Measurements from ENCODE around the gene CRP.

The CRP gene

DNA sequence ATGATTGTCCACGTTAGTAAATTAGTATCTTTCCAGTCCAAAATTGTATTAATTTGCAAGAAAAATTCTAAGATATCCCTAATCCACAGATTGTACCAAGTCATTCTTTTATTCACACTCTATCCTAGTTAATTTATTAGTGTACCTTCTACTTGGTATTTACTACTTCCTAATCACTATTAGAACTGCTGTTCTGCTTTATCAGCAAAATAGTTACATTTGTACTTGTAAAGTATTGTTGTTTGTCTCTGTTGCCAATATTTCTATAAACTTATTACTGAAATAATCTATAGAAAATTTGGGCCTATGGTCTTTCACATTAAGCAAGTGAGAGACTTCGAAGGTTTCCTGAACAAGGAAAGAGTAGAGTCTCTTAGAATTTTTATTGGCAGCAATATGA is 5.6 kb upstream of the CRP start:
- DNase-seq (no peak), ATAC-seq (replicated peaks) (no peak)
- peaks cover 9 to 19% of the 10 kb centered on the region in 2 donors for H3K36me3 Mint-ChIP-seq
- no peaks in the 10 kb centered on the region for H3K4me1 Mint-ChIP-seq
- H3K27me3 Mint-ChIP-seq: peaks cover 17 to 21% of the 10 kb centered on the region in 2 donors
- H3K9me3 Mint-ChIP-seq: peaks cover 35 to 43% of the 10 kb centered on the region in 2 donors
- H3K4me3 Mint-ChIP-seq: no peak overlapping the region
- no peak overlapping the region for H3K27ac Mint-ChIP-seq

DNA sequence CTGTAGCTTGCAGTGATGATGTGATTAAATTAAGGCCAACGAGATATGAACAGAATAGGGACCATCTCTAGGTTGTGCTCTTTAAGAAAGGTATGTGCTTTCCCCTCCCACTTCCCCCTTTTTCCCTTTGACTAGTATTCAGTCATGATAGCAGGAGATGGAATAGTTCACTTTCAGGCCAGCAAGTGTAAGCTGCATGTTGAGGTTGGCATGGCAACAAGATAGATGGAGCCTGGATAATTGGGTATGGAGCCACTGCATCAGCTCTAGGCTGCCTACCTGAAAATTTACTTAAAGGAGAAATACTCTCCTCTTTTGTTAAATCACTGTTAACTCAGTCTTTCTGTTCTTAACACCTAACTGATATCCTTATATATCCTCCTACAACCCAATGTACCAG is 1.5 kb upstream of the CRP start:
- Mint-ChIP-seq H3K27ac (no peak overlapping the region), H3K36me3 (peaks cover 6 to 16% of the 10 kb centered on the region in 2 donors), H3K4me1 (no peaks in the 10 kb centered on the region), H3K9me3 (peaks cover 20 to 24% of the 10 kb centered on the region in 2 donors), H3K4me3 (no peak overlapping the region), H3K27me3 (peaks cover 21 to 22% of the 10 kb centered on the region in 2 donors)
- DNase-seq (no peak), ATAC-seq (replicated peaks) (no peak)

DNA sequence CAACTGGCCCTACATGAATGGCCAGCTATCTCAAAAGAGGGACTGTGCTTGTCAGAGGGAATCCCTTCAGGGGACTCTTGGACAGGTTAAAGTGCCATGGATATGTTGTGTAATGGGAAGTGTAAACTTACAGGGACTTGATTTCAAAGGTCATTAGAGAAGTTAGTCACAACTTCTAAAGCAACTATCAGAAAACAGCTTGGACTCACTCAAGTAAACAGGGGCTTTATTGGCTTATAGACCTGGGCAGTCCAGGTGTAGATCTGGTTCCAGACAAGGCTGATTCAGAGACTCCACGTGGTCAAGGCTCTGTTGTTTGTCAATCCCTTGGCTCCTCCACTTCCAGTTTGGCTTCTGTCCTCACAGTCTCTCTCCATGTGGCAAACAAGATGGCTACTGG is 2.3 kb downstream of the CRP start:
- DNase-seq (no peak), ATAC-seq (replicated peaks) (no peak)
- Mint-ChIP-seq H3K4me1 (no peaks in the 10 kb centered on the region), H3K9me3 (peaks cover under 1 to 2% of the 10 kb centered on the region in 2 donors), H3K4me3 (no peak overlapping the region), H3K27me3 (peaks cover 11 to 14% of the 10 kb centered on the region in 2 donors), H3K36me3 (no peaks in the 10 kb centered on the region), H3K27ac (no peak overlapping the region)

- no peaks in the 10 kb centered on the region for H3K36me3 Mint-ChIP-seq
- H3K4me3 Mint-ChIP-seq: no peak overlapping the region
- H3K9me3 Mint-ChIP-seq: no peaks in the 10 kb centered on the region
- no peak for ATAC-seq (replicated peaks)
- H3K4me1 Mint-ChIP-seq: no peaks in the 10 kb centered on the region
- DNase-seq: no peak
- H3K27ac Mint-ChIP-seq: no peak overlapping the region
- H3K27me3 Mint-ChIP-seq: peaks cover 7 to 14% of the 10 kb centered on the region in 2 donors
These were observed 6.7 kb downstream of the CRP start for GRCh38 chr1:159707472-159708260.

- H3K36me3 Mint-ChIP-seq: no peaks in the 10 kb centered on the region
- H3K4me1 Mint-ChIP-seq: no peaks in the 10 kb centered on the region
- H3K4me3 Mint-ChIP-seq: no peak overlapping the region
- peaks cover 7 to 27% of the 10 kb centered on the region in 2 donors for H3K27me3 Mint-ChIP-seq
- DNase-seq (no peak), ATAC-seq (replicated peaks) (no peak)
- H3K27ac Mint-ChIP-seq: no peak overlapping the region
- no peaks in the 10 kb centered on the region for H3K9me3 Mint-ChIP-seq
These were observed 8.5 kb downstream of the CRP start for GRCh38 chr1:159705904-159706256.

DNA sequence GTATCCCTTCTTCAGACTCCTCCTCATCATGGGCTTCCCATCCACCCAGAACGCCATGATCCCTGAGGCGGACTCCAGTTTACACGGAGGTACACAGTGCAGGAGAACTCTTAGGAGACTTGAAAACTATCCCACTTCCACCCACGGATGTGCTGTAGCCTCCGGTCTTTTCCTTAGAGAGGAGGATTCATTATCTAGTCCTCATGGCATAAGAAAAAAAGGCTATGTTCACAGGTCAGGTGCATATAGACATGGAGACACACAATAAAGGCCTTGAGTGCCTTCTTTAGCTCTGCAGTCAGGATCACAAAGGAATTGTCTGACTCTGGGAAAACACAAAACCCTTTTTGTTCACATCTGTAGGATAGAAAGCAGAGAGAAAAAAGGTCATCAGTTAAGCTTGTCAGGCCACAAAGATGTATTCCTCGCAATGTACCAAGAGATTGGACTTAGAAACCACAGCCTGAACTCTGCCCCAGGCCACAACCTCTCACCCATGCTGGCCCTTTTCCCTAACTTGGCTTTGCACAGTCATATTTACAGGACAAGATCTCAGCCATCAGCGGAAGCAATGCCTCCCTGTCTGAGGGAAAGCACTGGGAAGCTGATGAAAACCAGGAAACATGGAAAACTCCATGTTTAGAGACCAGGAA is 9.0 kb downstream of the CRP start:
- Mint-ChIP-seq H3K27ac (no peak overlapping the region), H3K9me3 (no peaks in the 10 kb centered on the region)

GRCh38 chr1:159704481-159704880 is 9.9 kb downstream of the CRP start:
- ATAC-seq (replicated peaks) (no peak), DNase-seq (no peak)
- H3K36me3 Mint-ChIP-seq: no peaks in the 10 kb centered on the region
- no peak overlapping the region for H3K27ac Mint-ChIP-seq
- no peaks in the 10 kb centered on the region for H3K4me1 Mint-ChIP-seq
- no peaks in the 10 kb centered on the region for H3K9me3 Mint-ChIP-seq
- H3K27me3 Mint-ChIP-seq: peaks cover 7 to 30% of the 10 kb centered on the region in 2 donors
- no peak overlapping the region for H3K4me3 Mint-ChIP-seq

More for the DNA sequence above, 9.0 kb downstream of the CRP start:
- peaks cover 7 to 30% of the 10 kb centered on the region in 2 donors for H3K27me3 Mint-ChIP-seq
- no peak overlapping the region for H3K4me3 Mint-ChIP-seq
- no peaks in the 10 kb centered on the region for H3K36me3 Mint-ChIP-seq
- DNase-seq: no peak
- no peaks in the 10 kb centered on the region for H3K4me1 Mint-ChIP-seq
- no peak for ATAC-seq (replicated peaks)

- Mint-ChIP-seq H3K36me3 (no peaks in the 10 kb centered on the region), H3K9me3 (no peaks in the 10 kb centered on the region), H3K4me1 (no peaks in the 10 kb centered on the region), H3K4me3 (no peak overlapping the region), H3K27ac (no peak overlapping the region), H3K27me3 (peaks cover 11 to 25% of the 10 kb centered on the region in 2 donors)
- DNase-seq: no peak
- no peak for ATAC-seq (replicated peaks)
These were observed 14.1 kb downstream of the CRP start for GRCh38 chr1:159700312-159700711.

DNA sequence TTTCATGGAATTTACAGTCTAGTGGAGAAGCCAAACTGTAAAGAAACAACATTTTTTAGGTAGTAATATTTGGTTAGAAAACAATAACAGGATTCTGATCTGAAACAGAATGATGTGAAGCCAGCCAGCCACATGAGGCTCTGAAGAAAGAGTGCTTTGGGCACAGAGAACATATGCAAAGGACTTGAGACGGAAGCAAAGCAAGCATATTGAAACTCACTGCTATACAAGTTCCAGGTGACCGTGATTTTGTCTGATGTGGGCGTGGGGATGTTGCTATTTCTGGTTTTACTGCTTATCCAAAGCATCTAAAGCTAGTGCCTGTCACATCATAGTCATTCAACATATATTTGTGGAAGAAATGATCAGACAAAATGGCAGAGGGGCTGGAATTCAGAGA is 14.7 kb downstream of the CRP start:
- H3K27ac Mint-ChIP-seq: no peak overlapping the region
- no peaks in the 10 kb centered on the region for H3K4me1 Mint-ChIP-seq
- H3K27me3 Mint-ChIP-seq: peaks cover 9 to 29% of the 10 kb centered on the region in 2 donors
- ATAC-seq (replicated peaks): no peak
- no peak overlapping the region for H3K4me3 Mint-ChIP-seq
- H3K9me3 Mint-ChIP-seq: no peaks in the 10 kb centered on the region
- no peaks in the 10 kb centered on the region for H3K36me3 Mint-ChIP-seq
- no peak for DNase-seq

DNA sequence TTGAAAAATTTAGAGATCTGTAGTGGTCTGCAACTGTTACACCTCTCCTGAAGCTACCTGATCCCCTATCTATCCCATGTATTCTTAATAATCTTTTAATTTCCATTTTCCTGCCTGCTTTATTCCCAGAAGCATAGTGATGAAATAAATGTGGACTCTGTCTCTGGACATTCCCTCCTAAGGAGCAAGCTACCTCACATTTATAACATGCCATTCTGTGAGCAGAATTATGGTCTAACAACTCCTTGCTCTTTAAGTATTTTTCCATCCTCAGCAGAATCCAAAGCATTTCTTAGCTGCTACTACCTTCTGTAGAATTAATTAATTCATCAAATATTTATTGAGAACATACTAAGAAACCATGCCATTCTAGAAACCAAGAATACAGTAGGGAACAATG is 15.1 kb downstream of the CRP start:
- H3K4me3 Mint-ChIP-seq: no peak overlapping the region
- DNase-seq (no peak), ATAC-seq (replicated peaks) (no peak)
- H3K36me3 Mint-ChIP-seq: no peaks in the 10 kb centered on the region
- H3K9me3 Mint-ChIP-seq: no peaks in the 10 kb centered on the region
- H3K27me3 Mint-ChIP-seq: peaks cover 11 to 30% of the 10 kb centered on the region in 2 donors
- H3K4me1 Mint-ChIP-seq: no peaks in the 10 kb centered on the region
- no peak overlapping the region for H3K27ac Mint-ChIP-seq

GRCh38 chr1:159687511-159687910 is 26.9 kb downstream of the CRP start:
- Mint-ChIP-seq H3K9me3 (peaks cover 0 to 1% of the 10 kb centered on the region in 2 donors), H3K27me3 (peaks cover 13 to 35% of the 10 kb centered on the region in 2 donors), H3K4me3 (no peak overlapping the region), H3K27ac (no peak overlapping the region), H3K4me1 (no peaks in the 10 kb centered on the region), H3K36me3 (no peaks in the 10 kb centered on the region)
- DNase-seq: no peak
- no peak for ATAC-seq (replicated peaks)

GRCh38 chr1:159686599-159687299 is 27.6 kb downstream of the CRP start:
- no peak for ATAC-seq (replicated peaks)
- peaks cover 0 to 1% of the 10 kb centered on the region in 2 donors for H3K9me3 Mint-ChIP-seq
- no peak overlapping the region for H3K4me3 Mint-ChIP-seq
- H3K27ac Mint-ChIP-seq: no peak overlapping the region
- no peak for DNase-seq
- H3K4me1 Mint-ChIP-seq: no peaks in the 10 kb centered on the region
- H3K27me3 Mint-ChIP-seq: peaks cover 13 to 28% of the 10 kb centered on the region in 2 donors
- H3K36me3 Mint-ChIP-seq: no peaks in the 10 kb centered on the region

DNA sequence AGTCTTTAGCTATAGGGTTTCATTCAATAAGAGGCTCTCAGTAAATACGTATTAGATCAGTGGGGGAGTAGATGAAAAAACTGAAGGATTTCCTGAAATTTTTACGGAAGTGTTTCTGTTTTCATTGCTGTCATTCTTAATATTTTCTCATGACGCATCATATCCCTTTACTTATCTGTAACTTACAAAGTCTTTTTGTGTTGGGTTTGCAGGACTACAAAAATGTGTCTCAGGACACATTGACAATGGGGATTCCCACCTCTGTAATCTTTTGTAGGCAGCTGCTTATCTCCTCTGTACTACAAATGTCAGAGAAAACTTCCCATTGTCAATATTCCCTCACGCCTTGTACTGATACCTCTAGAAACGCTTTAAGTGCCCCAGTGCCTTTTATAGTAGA is 35.5 kb downstream of the CRP start:
- no peak for DNase-seq
- H3K9me3 Mint-ChIP-seq: peaks cover 0 to 1% of the 10 kb centered on the region in 2 donors
- peaks cover 6 to 18% of the 10 kb centered on the region in 2 donors for H3K27me3 Mint-ChIP-seq
- H3K27ac Mint-ChIP-seq: no peak overlapping the region
- H3K36me3 Mint-ChIP-seq: no peaks in the 10 kb centered on the region
- no peaks in the 10 kb centered on the region for H3K4me1 Mint-ChIP-seq
- ATAC-seq (replicated peaks): no peak
- no peak overlapping the region for H3K4me3 Mint-ChIP-seq

DNA sequence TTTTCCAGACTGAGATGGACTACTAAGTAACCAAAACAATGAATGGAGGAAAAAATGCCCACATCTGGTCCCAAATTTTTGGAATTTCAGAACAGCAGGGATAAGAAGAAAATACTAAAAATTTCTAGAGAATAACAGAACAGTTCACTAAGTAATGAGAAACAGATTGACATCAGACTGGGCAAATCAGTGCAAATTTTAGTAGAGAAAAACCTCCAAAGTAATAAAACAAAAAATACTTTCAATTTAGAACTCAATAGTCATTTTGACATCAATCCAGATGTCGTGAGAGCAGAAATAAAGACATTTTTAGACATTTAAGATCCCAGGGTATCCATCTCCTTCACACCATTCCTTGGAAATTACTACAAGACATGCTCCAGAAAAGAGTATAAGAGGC is 39.3 kb downstream of the CRP start:
- no peak overlapping the region for H3K4me3 Mint-ChIP-seq

More for the DNA sequence above, 39.3 kb downstream of the CRP start:
- DNase-seq (no peak), ATAC-seq (replicated peaks) (no peak)
- peaks cover 23% of the 10 kb centered on the region in 2 donors for H3K27me3 Mint-ChIP-seq
- no peaks in the 10 kb centered on the region for H3K36me3 Mint-ChIP-seq
- H3K27ac Mint-ChIP-seq: no peak overlapping the region
- no peaks in the 10 kb centered on the region for H3K4me1 Mint-ChIP-seq
- H3K9me3 Mint-ChIP-seq: no peaks in the 10 kb centered on the region
